NCI-H345 treated with DMSO at 0.1 percent for 48 hours (cell line): ENCODE data around the gene MED16.

Experiments used
- DNase-seq: peaks from one replicate; lab custom pipeline; 2025; ENCODE audit not compliant: unreplicated experiment; lab: John Stamatoyannopoulos, UW

The MED16 gene, protein sequence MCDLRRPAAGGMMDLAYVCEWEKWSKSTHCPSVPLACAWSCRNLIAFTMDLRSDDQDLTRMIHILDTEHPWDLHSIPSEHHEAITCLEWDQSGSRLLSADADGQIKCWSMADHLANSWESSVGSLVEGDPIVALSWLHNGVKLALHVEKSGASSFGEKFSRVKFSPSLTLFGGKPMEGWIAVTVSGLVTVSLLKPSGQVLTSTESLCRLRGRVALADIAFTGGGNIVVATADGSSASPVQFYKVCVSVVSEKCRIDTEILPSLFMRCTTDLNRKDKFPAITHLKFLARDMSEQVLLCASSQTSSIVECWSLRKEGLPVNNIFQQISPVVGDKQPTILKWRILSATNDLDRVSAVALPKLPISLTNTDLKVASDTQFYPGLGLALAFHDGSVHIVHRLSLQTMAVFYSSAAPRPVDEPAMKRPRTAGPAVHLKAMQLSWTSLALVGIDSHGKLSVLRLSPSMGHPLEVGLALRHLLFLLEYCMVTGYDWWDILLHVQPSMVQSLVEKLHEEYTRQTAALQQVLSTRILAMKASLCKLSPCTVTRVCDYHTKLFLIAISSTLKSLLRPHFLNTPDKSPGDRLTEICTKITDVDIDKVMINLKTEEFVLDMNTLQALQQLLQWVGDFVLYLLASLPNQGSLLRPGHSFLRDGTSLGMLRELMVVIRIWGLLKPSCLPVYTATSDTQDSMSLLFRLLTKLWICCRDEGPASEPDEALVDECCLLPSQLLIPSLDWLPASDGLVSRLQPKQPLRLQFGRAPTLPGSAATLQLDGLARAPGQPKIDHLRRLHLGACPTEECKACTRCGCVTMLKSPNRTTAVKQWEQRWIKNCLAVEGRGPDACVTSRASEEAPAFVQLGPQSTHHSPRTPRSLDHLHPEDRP

DNA sequence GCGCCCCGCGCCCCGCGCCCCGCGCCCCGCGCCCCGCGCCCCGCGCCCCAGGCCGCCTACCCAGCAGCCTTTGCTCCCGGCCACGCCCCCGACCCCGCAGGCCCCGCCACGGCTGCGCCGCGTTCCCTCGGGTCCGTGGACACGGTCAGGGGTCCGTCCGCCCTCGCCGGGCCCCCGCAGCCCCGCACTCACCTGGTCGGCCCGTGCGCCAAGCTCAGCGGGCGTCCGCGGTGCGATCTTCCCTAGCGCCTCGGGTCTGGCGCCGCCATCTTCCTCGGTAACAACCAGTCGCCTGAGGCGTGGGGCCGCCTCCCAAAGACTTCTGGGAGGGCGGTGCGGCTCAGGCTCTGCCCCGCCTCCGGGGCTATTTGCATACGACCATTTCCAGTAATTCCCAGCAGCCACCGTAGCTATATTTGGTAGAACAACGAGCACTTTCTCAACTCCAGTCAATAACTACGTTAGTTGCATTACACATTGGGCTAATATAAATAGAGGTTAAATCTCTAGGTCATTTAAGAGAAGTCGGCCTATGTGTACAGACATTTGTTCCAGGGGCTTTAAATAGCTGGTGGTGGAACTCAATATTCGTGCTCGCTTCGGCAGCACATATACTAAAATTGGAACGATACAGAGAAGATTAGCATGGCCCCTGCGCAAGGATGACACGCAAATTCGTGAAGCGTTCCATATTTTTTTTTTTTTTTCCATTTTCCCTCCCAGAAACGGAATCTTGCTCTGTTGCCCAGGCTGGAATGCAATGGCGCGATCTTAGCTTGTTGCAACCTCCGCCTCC lies at the start of gene MED16, which contains the start of gene RNU6-9:
Gene MED16 (minus strand): TSS at position 294 of the 796 bp plus-strand sequence. CDS start 2,056 bp downstream, outside the sequence.
Gene RNU6-9 (plus strand): TSS at position 591 of the 796 bp plus-strand sequence.
- peak; percentile 91 for DNase-seq

DNA sequence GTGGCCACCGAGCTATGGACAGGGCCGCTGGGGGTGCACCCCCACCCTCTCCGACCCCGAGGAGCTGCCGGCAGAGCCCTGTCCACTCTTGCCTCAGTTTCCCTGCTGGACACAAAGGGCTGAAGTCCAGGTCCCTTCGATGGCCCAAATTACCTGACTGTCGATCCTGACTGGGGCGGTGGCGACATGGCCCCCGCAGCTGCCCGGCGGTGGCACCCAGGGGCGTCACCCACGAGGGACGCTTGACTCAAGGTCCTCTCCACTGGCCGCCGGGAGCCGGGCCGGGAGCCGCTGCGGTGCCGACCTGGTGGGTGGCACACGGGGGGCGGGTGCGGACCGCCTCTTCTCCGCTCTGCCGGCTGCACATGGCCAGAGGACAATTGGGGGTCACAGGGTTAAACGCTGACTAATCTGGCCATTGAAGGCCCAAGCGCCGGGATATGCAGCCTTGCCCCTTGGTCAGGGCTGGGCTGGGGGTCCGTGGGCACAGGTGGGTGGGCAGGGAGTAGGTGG lies 49.2 kb upstream of the MED16 start:
- DNase-seq = no peak

DNA sequence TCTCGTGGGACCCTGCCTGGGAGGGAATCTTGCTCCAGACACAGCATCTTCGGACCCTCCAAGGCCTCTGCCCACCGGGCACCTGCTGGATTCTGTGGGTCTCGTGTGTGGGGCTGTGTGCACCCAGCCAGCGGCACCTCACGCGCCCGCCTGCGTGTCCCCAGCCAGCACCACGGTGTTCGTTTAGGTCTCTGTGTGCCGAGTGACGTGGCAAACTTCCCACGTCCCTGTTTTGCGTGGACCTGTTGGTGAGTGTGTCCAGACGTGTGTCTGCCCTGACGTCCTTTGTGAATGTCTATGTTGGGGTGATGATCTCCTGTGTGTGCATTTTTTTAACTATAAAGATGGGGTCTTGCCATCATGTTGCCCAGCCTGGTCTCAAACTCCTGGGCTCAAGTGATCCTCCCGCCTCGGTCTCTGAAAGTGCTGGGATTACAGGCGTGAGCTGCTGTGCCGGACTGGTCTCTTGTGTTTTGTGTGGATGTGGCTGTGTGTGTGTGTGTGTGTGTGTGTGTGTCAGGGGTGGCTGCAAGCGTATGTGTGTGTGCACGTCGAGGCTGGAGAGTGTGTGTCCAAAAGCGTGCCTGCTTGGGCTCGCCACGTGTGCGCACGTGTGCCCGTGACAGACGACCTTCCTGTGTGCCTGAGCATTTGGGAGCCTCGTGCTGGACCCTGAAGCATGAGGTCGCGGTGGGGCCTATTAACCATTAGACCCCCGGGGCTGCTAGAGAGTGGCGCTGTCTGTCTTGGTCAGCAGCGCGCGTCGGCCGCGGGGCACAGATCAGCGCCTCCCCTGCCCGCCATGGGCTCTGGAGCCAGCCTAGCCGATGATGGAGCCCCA lies 48.5 kb upstream of the MED16 start:
- no peak for DNase-seq

DNA sequence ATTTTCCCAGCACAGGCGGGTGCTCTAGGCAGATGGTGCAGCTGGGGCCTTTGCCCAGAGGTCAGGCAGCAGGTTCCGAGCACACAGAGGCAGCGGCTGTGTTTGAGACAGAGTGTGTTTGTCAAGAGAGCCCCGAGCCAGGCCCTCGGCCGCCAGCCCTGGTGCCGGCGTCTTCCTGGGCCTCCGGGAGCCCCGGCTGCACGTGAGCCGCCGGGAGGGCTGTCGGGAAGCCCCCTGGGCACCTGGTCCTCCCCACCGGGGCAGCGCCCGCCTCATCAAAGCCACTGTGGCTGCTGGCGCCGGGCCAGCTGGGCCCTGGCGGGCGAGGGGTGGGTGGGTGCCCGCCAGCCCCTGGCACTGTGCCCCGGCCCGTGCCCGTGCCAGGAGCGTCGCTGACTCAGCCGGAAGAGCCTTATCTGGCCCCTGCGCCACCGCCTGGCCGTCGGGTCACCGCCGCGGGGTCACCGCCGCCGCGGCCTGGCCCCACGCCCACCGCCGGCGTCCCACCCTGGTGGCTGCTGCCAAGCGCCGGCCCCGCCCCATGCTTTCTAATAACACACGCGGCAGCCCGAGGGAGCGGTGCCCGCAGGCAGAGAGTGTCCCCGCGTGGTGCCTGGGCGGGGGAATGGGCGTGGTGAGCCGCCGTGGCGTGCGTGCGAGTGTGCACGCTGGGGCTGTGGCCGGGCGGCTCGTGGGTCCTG lies 47.8 kb upstream of the MED16 start:
- DNase-seq = no peak

DNA sequence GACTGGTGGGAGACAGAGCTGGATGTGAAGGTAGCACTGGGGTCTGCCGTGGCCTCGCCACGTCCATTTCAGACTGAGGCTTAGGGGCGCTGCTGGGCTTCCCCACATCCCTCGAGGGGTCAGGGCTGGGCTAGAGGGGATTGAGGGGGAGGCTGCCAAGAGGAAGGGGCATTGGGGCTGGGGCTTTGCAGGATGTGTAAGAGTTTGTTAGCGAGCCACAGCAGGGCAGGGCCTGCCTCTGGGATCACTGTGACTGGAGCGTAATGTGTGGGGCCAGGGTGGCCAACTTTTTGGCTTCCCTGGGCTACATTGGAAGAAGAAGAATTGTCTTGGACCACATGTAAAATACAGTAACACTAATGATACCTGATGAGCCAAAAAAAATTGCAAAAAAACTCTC lies 46.9 kb upstream of the MED16 start:
- DNase-seq = no peak

DNA sequence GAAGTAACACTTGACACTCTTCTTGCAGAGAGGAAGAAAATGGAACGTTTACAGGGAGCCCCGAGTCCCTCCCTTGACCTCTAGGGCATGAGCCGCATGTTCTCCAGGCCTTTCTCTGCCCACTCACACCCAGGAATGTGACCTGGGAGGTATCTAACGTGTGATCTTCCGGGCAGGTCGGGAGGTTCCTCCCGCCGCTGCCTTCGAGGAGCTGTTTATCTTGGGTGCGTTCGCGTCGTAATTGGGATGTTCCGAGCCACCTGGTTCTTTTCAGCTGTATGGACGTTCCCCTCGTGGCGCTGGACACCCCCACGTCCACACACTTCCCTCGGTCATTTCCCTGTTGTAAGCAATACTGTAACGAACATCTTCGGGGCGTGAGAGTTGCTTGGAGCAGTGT lies 46.5 kb upstream of the MED16 start:
- no peak for DNase-seq

DNA sequence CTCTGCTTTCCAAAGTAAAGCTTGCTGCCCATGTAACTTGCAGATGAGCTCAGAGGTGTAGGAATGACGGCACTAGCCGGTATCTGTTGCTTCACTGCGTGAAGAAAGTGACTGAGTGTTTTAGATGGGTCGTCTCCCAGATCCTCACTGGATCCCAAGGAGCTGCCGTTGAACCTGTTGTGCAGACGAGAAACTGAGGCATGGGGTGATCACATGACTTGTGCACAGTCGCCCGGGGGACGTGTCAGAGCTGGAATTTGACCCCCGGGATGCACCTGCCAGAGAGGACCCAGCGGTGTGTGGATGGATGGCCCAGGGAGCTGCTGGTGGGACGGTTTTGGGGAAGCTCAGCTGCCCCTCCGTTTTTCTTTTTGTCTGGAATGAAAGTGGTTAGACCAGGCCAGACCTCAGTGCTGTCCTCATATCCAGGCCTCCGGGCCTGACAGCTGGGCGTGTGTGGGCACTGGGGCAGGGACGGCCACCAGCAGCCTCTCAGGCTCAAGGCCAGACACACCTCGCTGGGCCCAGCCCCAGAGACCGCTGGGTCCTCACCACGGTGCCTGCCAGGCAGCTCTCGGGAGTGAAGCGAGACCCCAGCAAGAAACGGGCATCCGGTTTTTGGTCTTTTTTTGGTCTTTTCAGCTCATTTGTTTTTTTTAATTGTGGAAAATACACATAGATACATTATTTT lies 45.4 kb upstream of the MED16 start:
- no peak for DNase-seq

DNA sequence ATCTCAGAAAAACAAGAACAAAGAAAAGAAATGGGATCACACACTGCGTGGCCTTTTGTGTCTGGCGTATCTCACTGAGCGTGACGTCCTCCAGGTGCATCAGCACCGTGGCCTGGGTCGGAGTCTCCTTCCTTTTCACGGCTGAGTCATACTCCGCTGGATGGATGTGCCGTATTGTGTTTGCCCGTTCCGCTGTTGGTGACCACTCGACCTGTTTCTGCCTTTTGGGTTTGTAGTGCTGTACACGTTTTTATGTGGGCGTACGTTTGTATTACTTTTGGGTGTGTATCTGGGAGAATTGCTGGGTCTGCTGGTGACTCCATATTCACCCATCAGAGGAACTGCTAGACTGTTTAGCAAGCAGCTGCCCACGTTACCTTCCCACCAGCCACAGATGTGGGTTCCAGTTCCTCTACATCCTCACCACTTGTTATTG lies 44.3 kb upstream of the MED16 start:
- DNase-seq = no peak

DNA sequence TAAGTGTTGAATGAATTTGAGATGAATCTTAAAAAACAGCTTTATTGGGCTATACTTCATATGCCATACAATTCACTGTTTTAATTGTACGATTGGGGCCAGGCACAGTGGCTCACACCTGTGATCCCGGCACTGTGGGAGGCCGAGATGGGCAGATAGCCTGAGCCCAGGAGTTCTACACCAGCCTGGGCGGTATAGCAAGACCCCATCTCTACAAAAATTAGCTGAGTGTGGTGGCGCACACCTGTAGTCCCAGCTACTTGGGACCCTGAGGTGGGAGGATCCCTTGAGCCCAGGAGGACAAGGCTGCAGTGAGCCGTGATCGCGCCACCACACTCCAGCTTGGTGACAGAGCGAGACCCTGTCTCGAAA lies 43.2 kb upstream of the MED16 start:
- no peak for DNase-seq

DNA sequence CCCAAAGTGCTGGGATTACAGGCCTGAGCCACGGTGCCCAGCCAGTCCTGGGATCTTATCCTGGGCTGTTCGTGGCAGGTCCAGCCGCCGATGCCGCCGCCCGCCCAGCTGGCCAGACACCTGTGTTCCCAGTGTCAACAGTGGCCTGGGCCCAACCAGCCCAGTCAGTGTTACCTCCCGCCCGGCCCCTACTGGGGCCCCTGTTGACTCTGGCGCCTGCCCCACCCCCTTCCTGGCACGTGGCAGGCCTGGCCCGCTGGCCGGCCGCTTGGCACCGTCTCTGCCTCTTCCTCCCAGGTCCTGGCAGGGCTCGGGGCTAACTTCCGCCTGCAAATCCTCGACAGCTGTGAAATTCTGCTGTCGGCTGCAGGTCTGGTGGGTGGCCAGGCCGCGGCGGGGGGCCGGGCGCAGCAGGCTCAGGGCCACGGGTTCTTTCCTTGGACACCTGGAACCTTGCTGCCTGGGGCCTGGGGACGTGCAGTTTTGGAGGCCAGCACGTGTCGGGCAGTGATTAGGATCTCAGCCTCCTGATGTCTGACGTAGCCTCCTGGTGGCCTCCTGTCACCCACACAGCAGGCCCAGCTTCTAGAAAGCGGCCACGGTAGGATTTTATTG lies 42.0 kb upstream of the MED16 start:
- no peak for DNase-seq

DNA sequence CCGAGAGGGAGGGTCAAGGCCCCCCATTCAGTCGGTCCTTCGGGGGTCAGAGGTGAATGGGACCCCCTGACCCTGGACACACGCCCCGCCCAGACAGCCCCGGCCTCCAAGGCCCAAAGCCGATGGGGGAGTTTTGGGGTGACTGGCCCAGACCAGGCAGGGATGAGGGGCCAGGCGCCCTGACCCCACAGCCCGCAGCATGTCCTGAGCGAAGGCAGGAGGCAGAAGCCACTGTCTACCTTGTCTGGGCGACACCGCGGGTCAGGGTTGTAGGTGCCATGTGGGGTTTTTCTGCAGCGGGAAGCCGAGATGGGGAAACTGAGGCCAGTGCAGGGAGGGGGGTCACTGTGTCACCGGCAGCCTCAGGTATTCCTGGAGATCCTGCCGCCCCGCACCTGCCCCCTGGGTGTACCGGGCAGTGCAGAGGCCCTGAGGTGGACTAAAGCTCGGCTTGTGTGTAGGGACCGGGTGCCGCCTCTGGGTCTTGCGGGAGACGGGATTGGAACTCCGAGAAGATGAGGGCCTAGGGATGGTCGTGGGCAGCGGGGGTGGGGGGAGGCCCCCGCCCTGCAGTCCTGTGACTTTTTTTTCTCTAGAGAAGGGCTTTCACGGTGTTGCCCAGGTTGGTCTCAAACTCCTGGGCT lies 41.3 kb upstream of the MED16 start:
- DNase-seq = no peak

DNA sequence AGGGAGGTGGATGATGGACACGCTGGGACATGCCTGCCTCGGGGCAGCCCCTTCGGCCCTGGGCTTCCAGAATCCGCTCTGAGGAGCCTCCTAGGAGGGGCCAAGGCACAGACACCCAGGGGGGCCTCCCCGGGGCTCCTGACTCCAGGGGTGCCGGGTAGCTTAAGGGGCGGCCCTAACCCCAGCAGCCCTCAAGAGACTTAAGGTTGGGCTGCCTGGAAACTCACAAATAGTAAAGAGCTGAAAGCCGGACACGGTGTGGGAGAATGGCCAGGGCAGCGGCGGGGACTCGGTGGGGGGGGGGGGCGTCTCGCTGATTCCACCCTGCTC lies 40.5 kb upstream of the MED16 start:
- no peak for DNase-seq

DNA sequence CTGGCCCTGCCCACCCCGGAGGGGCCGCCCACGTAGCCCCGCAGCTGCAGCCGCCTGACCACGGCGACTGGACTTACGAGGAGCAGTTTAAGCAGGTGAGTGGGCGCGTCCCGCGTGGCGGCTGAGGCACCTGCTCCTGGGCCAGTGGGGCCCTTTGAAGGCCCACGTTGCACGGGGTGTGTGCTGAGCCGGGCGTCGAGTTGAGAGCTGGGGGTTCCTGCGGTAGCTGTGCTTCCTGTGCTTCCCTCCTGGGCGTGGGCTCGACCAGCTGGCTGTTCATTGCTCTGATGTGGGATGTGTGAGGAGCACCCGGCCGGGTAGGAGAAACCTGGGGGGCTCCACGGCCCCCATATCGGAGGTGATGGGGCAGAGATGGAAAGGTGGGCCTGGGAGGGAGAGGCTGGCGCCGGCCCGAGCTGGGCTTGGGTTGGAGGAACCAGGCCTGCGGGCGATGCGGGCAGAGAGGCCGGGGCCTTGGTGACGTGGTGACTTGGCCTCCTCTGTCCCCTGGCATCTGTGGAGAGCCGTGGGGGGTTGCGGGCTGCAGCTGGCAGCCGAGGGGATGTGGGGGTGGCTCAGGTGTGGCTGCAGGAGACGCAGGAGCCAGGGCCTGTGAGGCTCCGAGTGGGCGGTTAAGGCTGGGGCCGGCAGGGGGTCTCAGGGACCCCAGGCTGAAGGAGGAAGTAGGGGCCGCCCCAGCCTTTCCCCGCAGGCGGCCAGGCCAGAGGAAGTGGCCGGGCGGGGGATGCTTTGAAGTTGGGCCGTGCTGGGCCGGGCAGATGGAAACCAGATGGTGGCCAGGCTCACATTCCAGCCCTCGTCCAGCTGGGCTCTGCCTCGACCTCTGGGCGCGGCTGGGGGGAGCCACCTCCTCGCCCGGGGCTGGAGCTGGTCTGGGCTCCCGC lies 39.9 kb upstream of the MED16 start:
- DNase-seq = no peak

DNA sequence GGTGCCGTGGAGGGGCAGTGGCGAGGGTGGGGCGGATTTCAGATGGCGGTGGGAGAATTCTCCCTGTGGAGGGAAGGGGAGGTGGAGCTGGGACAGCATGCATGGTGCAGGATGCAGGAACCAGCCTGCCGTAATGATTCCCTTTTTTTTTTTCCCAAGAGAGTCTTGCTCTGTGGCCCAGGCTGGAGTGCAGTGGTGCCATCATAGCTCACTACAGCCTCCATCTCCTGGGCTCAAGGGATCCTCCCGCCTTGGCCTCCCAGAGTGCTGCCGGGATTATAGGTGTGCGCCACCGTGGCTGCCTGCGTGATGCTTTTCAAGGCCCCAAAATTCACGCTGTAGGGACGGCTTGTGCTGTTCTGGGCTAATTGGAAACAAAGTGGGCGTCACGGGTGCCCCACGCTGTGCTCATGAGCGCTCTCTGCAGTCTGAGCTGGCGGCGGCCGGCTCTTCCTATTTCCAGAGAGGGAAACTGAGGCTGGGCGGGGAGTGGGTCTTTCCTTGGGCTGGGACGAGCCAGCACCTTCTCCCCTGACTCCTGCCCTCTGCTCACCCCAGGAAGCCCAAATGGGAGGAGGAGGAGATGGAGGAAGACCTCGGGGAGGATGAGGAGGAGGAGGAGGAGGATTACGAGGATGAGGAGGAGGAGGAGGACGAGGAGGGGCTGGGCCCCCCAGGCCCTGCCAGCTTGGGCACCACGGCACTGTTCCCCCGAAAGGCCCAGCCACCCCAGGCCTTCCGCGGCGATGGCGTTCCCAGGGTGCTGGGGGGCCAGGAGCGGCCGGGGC lies 39.1 kb upstream of the MED16 start:
- no peak for DNase-seq

DNA sequence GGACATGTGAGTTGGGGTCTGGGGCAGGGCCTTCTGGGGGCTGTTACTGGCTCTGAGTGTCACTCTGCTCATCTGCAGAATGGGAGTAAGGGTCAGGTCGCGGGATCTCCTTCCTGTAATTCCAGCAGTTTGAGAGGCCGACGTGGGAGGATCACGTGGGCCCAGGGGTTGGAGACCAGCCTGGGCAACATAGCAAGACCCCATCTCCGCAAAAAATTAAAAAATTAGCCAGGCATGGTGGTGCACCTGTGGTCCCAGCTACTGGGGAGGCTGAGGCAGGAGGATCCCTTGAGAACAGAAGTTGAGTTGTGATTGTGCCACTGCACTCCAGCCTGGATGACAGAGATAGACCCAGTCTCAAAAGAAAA lies 36.9 kb upstream of the MED16 start:
- no peak for DNase-seq

DNA sequence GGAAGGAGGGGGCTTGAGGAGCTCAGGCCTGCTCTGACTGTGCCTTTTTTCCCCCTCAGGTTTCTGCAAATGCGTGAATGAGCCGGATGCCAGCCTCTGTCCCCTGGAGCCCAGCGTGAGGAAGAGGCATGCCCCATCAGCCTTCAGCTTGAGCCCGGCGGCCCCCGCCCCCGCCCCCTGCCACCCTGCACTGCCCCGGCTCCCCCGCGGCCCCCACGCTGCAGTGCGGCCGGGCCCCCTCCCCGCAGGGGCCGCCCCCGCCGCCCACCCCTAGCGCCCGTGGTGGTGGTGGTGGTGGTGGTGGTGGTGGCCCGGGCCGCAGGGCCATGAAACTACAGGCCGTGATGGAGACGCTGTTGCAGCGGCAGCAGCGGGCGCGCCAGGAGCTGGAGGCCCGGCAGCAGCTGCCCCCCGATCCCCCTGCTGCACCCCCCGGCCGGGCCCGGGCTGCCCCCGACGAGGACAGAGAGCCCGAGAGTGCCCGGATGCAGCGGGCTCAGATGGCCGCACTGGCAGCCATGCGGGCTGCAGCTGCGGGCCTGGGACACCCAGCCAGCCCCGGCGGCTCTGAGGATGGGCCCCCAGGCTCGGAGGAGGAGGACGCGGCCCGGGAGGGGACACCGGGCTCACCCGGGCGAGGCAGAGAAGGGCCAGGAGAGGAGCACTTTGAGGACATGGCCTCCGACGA lies 36.4 kb upstream of the MED16 start:
- DNase-seq = no peak
